Measurements from ENCODE around the gene GABRA1.

DNA sequence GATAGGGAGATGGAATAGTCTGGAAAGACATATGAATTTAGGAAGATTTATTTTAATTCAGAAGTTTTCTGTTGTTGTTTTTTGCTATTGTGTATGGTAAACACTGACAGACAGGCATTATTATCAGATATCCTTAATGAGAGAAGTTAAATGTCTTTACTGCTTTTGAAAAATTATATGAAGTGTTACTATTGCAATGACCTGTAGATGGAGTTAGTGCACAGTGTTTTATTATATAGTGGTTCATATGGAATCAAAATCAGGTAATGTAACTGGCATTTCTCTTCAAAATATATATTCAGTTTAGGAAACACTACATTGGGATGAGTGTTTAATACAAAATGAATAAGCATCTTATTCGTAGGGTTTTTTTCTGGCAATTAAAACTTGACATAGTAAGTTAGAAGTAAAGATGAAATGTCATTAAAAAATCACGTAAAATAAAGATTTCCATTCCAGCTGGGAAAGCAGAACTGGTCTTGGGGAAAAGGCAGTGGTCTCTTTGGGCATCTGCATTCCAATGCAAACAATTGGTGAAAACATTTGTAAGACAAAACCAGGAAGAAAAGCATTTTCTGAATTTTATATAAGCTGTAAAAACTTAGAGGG, 3.9 kb downstream of the GABRA1 start:
- no peak for TF ChIP-seq EZH2 (IDR thresholded peaks at IDR 0.05)
- TF ChIP-seq, protein P1, sequence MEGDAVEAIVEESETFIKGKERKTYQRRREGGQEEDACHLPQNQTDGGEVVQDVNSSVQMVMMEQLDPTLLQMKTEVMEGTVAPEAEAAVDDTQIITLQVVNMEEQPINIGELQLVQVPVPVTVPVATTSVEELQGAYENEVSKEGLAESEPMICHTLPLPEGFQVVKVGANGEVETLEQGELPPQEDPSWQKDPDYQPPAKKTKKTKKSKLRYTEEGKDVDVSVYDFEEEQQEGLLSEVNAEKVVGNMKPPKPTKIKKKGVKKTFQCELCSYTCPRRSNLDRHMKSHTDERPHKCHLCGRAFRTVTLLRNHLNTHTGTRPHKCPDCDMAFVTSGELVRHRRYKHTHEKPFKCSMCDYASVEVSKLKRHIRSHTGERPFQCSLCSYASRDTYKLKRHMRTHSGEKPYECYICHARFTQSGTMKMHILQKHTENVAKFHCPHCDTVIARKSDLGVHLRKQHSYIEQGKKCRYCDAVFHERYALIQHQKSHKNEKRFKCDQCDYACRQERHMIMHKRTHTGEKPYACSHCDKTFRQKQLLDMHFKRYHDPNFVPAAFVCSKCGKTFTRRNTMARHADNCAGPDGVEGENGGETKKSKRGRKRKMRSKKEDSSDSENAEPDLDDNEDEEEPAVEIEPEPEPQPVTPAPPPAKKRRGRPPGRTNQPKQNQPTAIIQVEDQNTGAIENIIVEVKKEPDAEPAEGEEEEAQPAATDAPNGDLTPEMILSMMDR (IDR thresholded peaks at IDR 0.05), result peak; percentile 44

Data from neural progenitor cell (in vitro differentiated cells).